Nephron (organoid): Measurements from ENCODE around the gene CHN2.

Experiments
- H3K27ac Mint-ChIP-seq, 3 experiments: 2 replicates each; pipeline ENCODE4 v1.8.0; 2020; ENCODE audit warnings: mixed read lengths in 3 of 3, mild to moderate bottlenecking in 2 of 3, moderate library complexity in 1 of 3
- H3K27me3 Mint-ChIP-seq: 2 replicates; pipeline ENCODE4 v1.8.0; 2021; ENCODE audit warnings: low read depth, mild to moderate bottlenecking, moderate library complexity, mixed read lengths
- H3K36me3 Mint-ChIP-seq: 2 replicates; pipeline ENCODE4 v1.8.0; 2020; ENCODE audit warnings: low read depth, mixed read lengths
- H3K4me1 Mint-ChIP-seq: 2 replicates; pipeline ENCODE4 v1.8.0; 2020; ENCODE audit warnings: mixed read lengths
- H3K4me3 Mint-ChIP-seq, 3 experiments: 2 replicates each; pipeline ENCODE4 v1.8.0; 2020; ENCODE audit warnings: mild to moderate bottlenecking in 3 of 3, mixed read lengths in 3 of 3, moderate library complexity in 2 of 3
- H3K9me3 Mint-ChIP-seq: 2 replicates; pipeline ENCODE4 v1.8.0; 2020; ENCODE audit warnings: mixed read lengths
- TF ChIP-seq, protein P1 (sequence below), 3 experiments: fragments of 200-600 bp; sonication (generic); IDR thresholded peaks; one replicate each; pipeline ENCODE4 v1.5.0; 2021; ENCODE audit warnings: antibody characterized with exemption in 3 of 3; ENCODE audit not compliant: unreplicated experiment in 3 of 3

Gene CHN2

DNA sequence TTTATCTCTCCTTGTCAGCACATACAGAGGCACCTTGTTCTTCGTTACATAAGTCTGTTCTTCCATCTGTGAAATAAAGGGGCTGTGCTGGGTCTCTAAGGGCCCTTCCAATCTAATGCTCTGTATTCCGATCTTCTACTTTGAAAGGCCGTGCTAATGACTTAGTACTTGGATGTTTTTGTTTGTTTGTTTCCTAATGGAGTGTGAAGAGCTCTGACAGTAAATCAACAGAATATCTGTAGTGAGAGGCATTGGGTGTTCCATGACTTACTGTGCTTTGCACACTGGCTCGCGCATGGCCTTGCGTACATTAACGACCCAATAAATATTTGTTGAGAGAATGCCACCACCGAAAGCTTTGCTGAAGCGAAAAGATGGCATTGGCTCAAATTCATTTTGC is 162.1 kb downstream of the CHN2 start:
- Mint-ChIP-seq H3K27ac (no peak overlapping the region), H3K4me1 (no peaks in the 10 kb centered on the region), H3K9me3 (no peaks in the 10 kb centered on the region), H3K36me3 (no peaks in the 10 kb centered on the region), H3K4me3 (no peak overlapping the region), H3K27me3 (no peaks in the 10 kb centered on the region)
- TF ChIP-seq, protein P1, sequence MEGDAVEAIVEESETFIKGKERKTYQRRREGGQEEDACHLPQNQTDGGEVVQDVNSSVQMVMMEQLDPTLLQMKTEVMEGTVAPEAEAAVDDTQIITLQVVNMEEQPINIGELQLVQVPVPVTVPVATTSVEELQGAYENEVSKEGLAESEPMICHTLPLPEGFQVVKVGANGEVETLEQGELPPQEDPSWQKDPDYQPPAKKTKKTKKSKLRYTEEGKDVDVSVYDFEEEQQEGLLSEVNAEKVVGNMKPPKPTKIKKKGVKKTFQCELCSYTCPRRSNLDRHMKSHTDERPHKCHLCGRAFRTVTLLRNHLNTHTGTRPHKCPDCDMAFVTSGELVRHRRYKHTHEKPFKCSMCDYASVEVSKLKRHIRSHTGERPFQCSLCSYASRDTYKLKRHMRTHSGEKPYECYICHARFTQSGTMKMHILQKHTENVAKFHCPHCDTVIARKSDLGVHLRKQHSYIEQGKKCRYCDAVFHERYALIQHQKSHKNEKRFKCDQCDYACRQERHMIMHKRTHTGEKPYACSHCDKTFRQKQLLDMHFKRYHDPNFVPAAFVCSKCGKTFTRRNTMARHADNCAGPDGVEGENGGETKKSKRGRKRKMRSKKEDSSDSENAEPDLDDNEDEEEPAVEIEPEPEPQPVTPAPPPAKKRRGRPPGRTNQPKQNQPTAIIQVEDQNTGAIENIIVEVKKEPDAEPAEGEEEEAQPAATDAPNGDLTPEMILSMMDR (IDR thresholded peaks at IDR 0.05; ENCODE audit: unreplicated experiment in 3 of 3) = no peak

DNA sequence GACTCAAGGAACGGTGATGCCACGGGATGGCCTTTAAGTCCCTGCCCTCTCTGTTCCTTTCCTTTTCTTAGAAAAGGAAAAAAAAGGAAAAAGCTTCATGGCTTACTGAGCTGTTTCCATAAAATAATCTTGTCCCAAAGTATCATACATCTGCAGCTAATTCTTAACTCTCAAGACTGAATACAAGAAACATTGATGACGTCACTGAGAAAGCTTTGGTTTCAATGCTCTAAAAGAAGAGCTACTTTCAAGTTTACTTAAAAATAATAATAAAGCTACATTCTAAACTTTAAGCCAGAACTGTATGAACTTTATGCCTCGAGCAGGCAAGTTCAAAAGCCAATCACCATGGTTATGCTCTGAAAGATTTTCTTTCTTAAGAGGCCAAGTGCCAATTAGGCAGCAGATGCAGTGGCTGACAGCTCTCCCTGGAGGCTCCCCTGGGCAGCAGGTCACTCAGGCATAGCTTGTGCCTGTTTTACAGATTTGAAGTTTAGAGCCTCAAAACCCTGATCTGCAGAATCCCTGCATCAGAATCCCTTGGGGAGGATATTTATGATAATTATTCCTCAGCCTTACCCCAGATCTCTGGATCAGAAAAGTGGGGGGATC is 165.0 kb downstream of the CHN2 start:
- H3K27ac Mint-ChIP-seq = no peak overlapping the region
- H3K27me3 Mint-ChIP-seq = no peaks in the 10 kb centered on the region
- H3K4me1 Mint-ChIP-seq = no peaks in the 10 kb centered on the region
- no peaks in the 10 kb centered on the region for H3K36me3 Mint-ChIP-seq
- H3K9me3 Mint-ChIP-seq = no peaks in the 10 kb centered on the region
- H3K4me3 Mint-ChIP-seq = no peak overlapping the region
- TF ChIP-seq, protein P1 (IDR thresholded peaks at IDR 0.05; ENCODE audit: unreplicated experiment in 3 of 3) = no peak

DNA sequence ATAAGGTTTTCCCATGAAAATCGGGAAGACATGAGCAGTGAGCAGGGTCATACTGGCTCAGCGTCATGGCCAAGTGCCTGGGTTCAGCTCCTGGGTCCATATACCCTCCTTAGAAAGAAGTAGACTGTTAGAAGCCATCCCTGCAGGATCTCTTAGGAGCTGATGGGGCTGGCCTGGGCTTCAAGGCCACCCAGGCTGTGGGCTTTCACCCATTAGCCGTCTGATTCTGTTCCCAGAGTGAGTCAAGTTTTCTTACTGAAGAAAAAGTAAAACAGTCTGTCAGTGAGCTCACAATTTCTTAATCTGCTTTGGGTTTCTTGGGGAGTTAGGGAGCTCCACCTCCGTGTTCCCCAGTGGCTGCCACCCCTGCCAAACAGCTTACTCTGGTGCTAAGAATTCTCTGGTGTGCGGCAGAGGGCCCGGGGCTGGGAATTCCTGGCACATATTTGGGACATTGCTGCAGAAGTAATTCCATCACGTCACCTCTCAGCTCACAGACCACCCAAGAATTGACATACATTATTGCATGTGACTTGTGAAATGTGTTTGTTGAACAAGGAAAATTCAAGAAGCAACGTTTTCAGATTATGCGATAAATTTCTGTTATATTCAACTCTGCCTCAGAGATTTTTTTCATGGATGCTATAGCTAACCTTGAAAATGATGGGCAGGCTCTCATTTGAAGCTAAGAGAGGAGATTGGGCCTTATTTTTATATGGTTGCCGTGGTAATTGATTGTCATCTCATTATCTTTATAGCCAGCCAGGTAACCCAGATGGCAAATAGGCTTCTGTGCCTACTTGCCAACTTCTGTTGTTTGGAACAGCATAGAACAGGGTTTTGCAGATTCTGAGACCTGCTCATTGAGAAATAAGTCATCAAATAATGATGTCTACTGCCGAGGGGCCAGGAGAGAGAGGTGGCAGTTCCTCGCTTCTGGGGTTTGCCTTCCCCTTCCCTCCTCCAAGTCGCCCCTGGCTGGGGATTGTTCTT is 166.4 kb downstream of the CHN2 start:
- Mint-ChIP-seq H3K27me3 (no peaks in the 10 kb centered on the region), H3K27ac (no peak overlapping the region), H3K4me1 (no peaks in the 10 kb centered on the region), H3K4me3 (no peak overlapping the region), H3K9me3 (no peaks in the 10 kb centered on the region), H3K36me3 (no peaks in the 10 kb centered on the region)
- TF ChIP-seq, protein P1 (IDR thresholded peaks at IDR 0.05; ENCODE audit: unreplicated experiment in 3 of 3) = no peak

DNA sequence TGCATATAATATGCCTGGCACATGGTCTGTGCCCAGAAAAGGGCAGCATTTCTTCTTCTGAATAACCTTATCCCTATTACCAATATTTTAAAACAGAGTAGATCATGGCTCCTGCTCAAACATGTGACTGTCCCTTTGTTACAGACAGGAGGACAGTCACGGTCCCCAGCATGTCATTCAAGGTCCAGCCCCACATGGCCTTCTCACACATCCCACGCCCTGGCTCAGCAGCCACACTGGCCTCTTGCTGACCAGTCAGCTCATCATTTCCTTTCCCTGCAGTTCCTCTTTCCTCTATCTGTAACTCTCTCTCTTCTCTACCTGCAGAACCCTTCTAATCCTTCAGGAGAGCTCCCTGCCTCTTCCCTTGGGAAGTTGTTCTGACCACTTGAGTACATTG is 167.8 kb downstream of the CHN2 start:
- no peaks in the 10 kb centered on the region for H3K27me3 Mint-ChIP-seq
- no peaks in the 10 kb centered on the region for H3K4me1 Mint-ChIP-seq
- no peaks in the 10 kb centered on the region for H3K36me3 Mint-ChIP-seq
- H3K9me3 Mint-ChIP-seq = no peaks in the 10 kb centered on the region
- H3K27ac Mint-ChIP-seq = no peak overlapping the region
- TF ChIP-seq, protein P1 (IDR thresholded peaks at IDR 0.05; ENCODE audit: unreplicated experiment in 3 of 3) = no peak
- H3K4me3 Mint-ChIP-seq = no peak overlapping the region

DNA sequence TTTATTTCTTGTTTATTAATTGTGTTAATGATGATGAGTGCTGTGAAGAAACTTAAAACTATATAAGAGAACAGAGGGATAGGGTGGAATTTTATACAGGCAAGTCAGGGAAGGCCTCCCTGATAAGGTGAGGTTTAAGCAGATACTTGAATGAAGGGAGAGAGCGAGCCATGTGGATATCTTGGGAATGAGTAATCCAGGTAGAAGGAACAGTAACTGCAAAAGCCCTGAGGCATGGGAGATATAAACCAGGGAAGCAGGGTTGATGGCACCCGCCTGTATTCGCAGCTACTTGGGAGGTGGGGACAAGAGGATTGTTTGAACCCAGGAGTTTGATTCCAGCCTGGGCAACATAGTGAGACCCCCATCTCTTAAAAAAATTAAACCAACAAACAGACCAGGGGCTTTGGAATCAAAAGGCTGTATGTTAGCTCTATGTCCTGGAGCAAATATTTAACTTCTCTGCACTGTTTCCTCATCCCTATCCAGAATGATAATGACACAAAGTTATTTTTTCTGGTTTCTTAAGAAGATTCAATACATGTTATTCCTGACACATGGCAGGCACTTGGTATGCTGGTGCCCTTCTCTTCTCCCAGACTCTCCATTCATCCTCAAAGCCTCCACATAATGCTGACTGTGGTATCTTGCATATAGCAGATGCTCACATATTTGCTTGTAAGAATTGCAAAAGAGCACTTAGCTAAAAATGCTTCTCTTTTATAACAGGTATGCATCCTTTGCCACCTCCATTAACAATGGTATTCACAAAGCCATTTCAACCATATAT is 169.3 kb downstream of the CHN2 start:
- TF ChIP-seq, protein P1 (IDR thresholded peaks at IDR 0.05; ENCODE audit: unreplicated experiment in 3 of 3) = no peak
- Mint-ChIP-seq H3K27me3 (no peaks in the 10 kb centered on the region), H3K4me1 (no peaks in the 10 kb centered on the region), H3K4me3 (no peak overlapping the region), H3K36me3 (no peaks in the 10 kb centered on the region), H3K27ac (no peak overlapping the region), H3K9me3 (no peaks in the 10 kb centered on the region)
